ENCODE results near the gene CCNK.

DNA sequence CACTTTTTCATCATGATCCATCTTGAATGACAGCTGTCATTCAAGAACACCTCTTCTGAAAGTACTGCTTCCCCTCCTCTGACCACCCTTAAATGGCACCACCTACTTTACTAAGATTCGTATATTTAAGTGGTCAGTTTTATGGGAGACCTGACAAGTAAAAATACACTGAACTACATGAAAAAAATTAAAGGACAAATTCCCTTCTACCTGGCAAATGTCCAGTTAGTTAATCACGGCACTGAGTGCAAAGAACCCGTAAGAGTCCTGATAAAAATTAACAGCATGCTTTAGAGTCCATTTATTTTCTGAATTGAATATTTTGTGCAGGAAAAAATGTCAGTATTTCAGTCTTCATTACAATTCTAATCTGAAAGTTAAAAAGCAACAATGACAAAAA lies 49.2 kb upstream of the CCNK start:
- no peak for TF ChIP-seq POLR2AphosphoS5 (IDR thresholded peaks at IDR 0.05; ENCODE audit: borderline replicate concordance, low read depth, low read length)
- no peak for TF ChIP-seq EZH2 (IDR thresholded peaks at IDR 0.05)
